HG03097 (cell line): ENCODE measurements around the gene TMEM38B.

ENCODE experiments used
- ATAC-seq: cut with Tn5 transposase; IDR thresholded peaks from one replicate; pipeline ENCODE4 v1.9.1; 2021; ENCODE audit not compliant: unreplicated experiment, low FRiP score

Gene TMEM38B

GRCh38 chr9:105822814-105823213 lies 128.5 kb downstream of the TMEM38B start:
- no peak for ATAC-seq
